Keratinocyte (primary cell): ENCODE results near the gene NIM1K. TPM values are rescaled to one million over a fixed set of nuclear protein-coding genes. Genes with fewer than 3 reads are reported as not detected.

ENCODE experiments used
- DNase-seq: peaks from one replicate; pipeline ENCODE4 v3.0.0-alpha.2; 2011; ENCODE audit warnings: low read depth, missing footprints, low spot score
- FAIRE-seq: peaks from 2 replicates; lab custom pipeline; 2011; peaks lifted over from hg19 to GRCh38; lab: Jason Lieb, UNC
- H2AFZ ChIP-seq: 2 replicates; pipeline ENCODE4 v1.6.0; 2012; ENCODE audit warnings: low read length, control low read depth, inconsistent platforms; ENCODE audit not compliant: control insufficient read depth
- H3K27ac ChIP-seq: 2 replicates; pipeline ENCODE4 v1.5.1; 2011; ENCODE audit warnings: low read length; ENCODE audit not compliant: control insufficient read depth, insufficient read depth
- H3K27me3 ChIP-seq: 3 replicates; pipeline ENCODE4 v1.6.0; 2011; ENCODE audit warnings: low read length; ENCODE audit not compliant: control insufficient read depth, insufficient read depth; ENCODE audit errors: extremely low read depth
- H3K36me3 ChIP-seq, 2 experiments: 2 replicates in 1 of 2; 3 replicates in 1 of 2; pipeline ENCODE4 v1.5.1; 2011; ENCODE audit warnings: low read length in 2 of 2, mild to moderate bottlenecking in 1 of 2; ENCODE audit not compliant: control insufficient read depth in 2 of 2, insufficient read depth in 2 of 2; ENCODE audit errors: extremely low read depth in 1 of 2
- H3K4me1 ChIP-seq: 3 replicates; pipeline ENCODE4 v1.5.1; 2011; ENCODE audit warnings: low read length; ENCODE audit not compliant: control insufficient read depth, insufficient read depth; ENCODE audit errors: extremely low read depth
- H3K4me2 ChIP-seq: 3 replicates; pipeline ENCODE4 v1.6.0; 2011; ENCODE audit warnings: low read depth, low read length; ENCODE audit not compliant: control insufficient read depth, insufficient read depth; ENCODE audit errors: extremely low read depth
- H3K4me3 ChIP-seq, 3 experiments: fragments of 200-600 bp in 1 of 3; sonication (generic) in 1 of 3; 2 replicates in 2 of 3; 3 replicates in 1 of 3; pipeline ENCODE4 v1.5.1; 2011 to 2016; ENCODE audit warnings: low read length in 3 of 3, mild to moderate bottlenecking in 3 of 3, control low read depth in 2 of 3, inconsistent platforms in 1 of 3, low read depth in 1 of 3, mixed read lengths in 1 of 3, mixed run types in 1 of 3, moderate library complexity in 1 of 3; ENCODE audit not compliant: control insufficient read depth in 2 of 3, insufficient read depth in 2 of 3; ENCODE audit errors: extremely low read depth in 1 of 3
- H3K79me2 ChIP-seq: 2 replicates; pipeline ENCODE4 v1.6.0; 2012; ENCODE audit warnings: low read length; ENCODE audit not compliant: control insufficient read depth, insufficient read depth
- H3K9ac ChIP-seq: 3 replicates; pipeline ENCODE4 v1.6.0; 2011; ENCODE audit warnings: low read length; ENCODE audit not compliant: control insufficient read depth, insufficient read depth; ENCODE audit errors: extremely low read depth
- H3K9me1 ChIP-seq: 3 replicates; pipeline ENCODE4 v1.6.0; 2011; ENCODE audit warnings: low read length; ENCODE audit not compliant: control insufficient read depth, insufficient read depth; ENCODE audit errors: extremely low read depth
- H3K9me3 ChIP-seq: 2 replicates; pipeline ENCODE4 v1.5.1; 2012; ENCODE audit warnings: low read depth, low read length; ENCODE audit not compliant: control insufficient read depth
- H4K20me1 ChIP-seq: 3 replicates; pipeline ENCODE4 v1.6.0; 2011; ENCODE audit warnings: low read length; ENCODE audit not compliant: control insufficient read depth, insufficient read depth; ENCODE audit errors: extremely low read depth
- EZH2 ChIP-seq: IDR thresholded peaks from one replicate; pipeline ENCODE4 v1.6.1; 2012; ENCODE audit warnings: inconsistent platforms, mild to moderate bottlenecking, low read length, moderate library complexity
- dilution Hi-C: fragments of 300-500 bp; cut with MboI; formaldehyde crosslinking; loops from one replicate; pipeline ENCODE4 v1.7.0; 2020; ENCODE audit warnings: low sequenced_read_pairs; ENCODE audit not compliant: extremely low pct_ligation_motif_present
- polyA plus RNA-seq, 5 experiments: library from polyadenylated mRNA; depleted of rRNA in 3 of 5; stranded (reverse) in 3 of 5; stranded (forward) in 1 of 5; unstranded in 1 of 5; fragments of >200 nt; gene quantifications; 1 replicate in 1 of 5; 2 replicates in 3 of 5; 3 replicates in 1 of 5; pipeline versions ENCODE4 v1.2.1 to v1.2.3, GENCODE V29; 2011 to 2012; ENCODE audit warnings: missing spikeins in 2 of 5, low read depth in 1 of 5, low replicate concordance in 1 of 5
- TF ChIP-seq, protein P1 (sequence below), 3 experiments: IDR thresholded peaks in 1 of 3; conservative IDR thresholded peaks in 1 of 3; optimal IDR thresholded peaks in 1 of 3; 2 replicates in 2 of 3; 3 replicates in 1 of 3; pipeline versions ENCODE3 to v1.5.1; 2011; ENCODE audit warnings: low read length in 3 of 3, mild to moderate bottlenecking in 3 of 3, moderate library complexity in 2 of 3, control low read depth in 1 of 3, inconsistent platforms in 1 of 3; ENCODE audit not compliant: insufficient read depth in 2 of 3; ENCODE audit errors: extremely low read depth in 1 of 3

NIM1K gene
- polyA plus RNA-seq, 1 donor (not counting 4 experiments of a cell fraction or from before 2014, with no cell fraction given), result 0.07 TPM

GRCh38 chr5:43294226-43294625 lies 102.2 kb downstream of the NIM1K start:
- dilution Hi-C loops, result no loop called here
- Histone ChIP-seq H3K9me1 (no peaks in the 10 kb centered on the region), H4K20me1 (peaks cover 8% of the 10 kb centered on the region), H3K4me2 (no peak overlapping the region), H3K9ac (no peak overlapping the region), H3K9me3 (no peaks in the 10 kb centered on the region), H3K27ac (no peak overlapping the region), H3K79me2 (peaks cover 4% of the 10 kb centered on the region), H3K27me3 (no peaks in the 10 kb centered on the region), H3K4me3 (no peak overlapping the region), H2AFZ (no peak overlapping the region), H3K36me3 (peaks cover 32 to 37% of the 10 kb centered on the region in 2 experiments), H3K4me1 (no peaks in the 10 kb centered on the region)
- no peak for TF ChIP-seq EZH2
- TF ChIP-seq, protein P1, sequence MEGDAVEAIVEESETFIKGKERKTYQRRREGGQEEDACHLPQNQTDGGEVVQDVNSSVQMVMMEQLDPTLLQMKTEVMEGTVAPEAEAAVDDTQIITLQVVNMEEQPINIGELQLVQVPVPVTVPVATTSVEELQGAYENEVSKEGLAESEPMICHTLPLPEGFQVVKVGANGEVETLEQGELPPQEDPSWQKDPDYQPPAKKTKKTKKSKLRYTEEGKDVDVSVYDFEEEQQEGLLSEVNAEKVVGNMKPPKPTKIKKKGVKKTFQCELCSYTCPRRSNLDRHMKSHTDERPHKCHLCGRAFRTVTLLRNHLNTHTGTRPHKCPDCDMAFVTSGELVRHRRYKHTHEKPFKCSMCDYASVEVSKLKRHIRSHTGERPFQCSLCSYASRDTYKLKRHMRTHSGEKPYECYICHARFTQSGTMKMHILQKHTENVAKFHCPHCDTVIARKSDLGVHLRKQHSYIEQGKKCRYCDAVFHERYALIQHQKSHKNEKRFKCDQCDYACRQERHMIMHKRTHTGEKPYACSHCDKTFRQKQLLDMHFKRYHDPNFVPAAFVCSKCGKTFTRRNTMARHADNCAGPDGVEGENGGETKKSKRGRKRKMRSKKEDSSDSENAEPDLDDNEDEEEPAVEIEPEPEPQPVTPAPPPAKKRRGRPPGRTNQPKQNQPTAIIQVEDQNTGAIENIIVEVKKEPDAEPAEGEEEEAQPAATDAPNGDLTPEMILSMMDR (optimal IDR thresholded peaks at IDR 0.05 in 1 of 3, IDR thresholded peaks at IDR 0.05 in 1 of 3, conservative IDR thresholded peaks at IDR 0.05 in 1 of 3; ENCODE audit: extremely low read depth in 1 of 3, insufficient read depth in 2 of 3, low read length in 3 of 3), result no peak
- DNase-seq (no peak), FAIRE-seq (no peak)

DNA sequence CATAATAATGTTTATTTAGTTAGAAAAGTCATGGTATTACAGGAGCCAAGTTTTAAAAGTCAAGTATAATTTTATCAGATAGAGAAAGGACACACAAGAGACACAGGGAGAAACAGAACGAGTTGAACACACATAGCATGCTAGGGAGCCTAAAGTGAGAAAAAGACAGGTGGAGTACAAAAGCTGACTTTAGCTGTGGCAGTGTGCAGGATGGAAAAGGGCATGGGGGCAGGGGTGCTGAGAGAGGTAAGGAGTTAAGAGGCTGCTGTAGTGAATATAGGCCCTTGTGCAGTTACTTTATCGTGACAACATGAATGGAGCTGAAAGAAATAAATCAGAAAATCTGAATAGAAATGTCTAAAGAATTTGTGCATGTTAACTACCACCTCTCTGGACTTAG lies 103.2 kb downstream of the NIM1K start:
- Histone ChIP-seq H3K9ac (no peak overlapping the region), H3K27ac (no peak overlapping the region), H3K9me3 (no peaks in the 10 kb centered on the region), H3K9me1 (no peaks in the 10 kb centered on the region), H4K20me1 (peaks cover 11% of the 10 kb centered on the region), H3K4me3 (no peak overlapping the region), H3K4me2 (no peak overlapping the region), H3K36me3 (peaks cover 36 to 42% of the 10 kb centered on the region in 2 experiments), H3K27me3 (no peaks in the 10 kb centered on the region), H3K79me2 (peaks cover 9% of the 10 kb centered on the region), H2AFZ (no peak overlapping the region), H3K4me1 (no peaks in the 10 kb centered on the region)
- TF ChIP-seq EZH2, result no peak
- TF ChIP-seq, protein P1 (optimal IDR thresholded peaks at IDR 0.05 in 1 of 3, IDR thresholded peaks at IDR 0.05 in 1 of 3, conservative IDR thresholded peaks at IDR 0.05 in 1 of 3; ENCODE audit: extremely low read depth in 1 of 3, insufficient read depth in 2 of 3, low read length in 3 of 3), result no peak
- no peak for DNase-seq
- no peak for FAIRE-seq
- dilution Hi-C loops, result no loop called here
